ACC112 (cell line): ENCODE data around the gene ZNF425.
"Not testable (repeated sequence)": the region's sequence is repeated elsewhere in the genome, so short reads cannot be mapped to it uniquely, and the experiment has no call there.

Experiments
- H2AFZ ChIP-seq: fragments of 200-600 bp; sonication (generic); one replicate; pipeline ENCODE4 v1.6.0; 2017; ENCODE audit warnings: antibody characterized with exemption, low read length; ENCODE audit not compliant: unreplicated experiment
- H3K27ac ChIP-seq: fragments of 200-600 bp; sonication (generic); 2 replicates; pipeline ENCODE4 v1.5.1; 2014; ENCODE audit warnings: low read depth, mild to moderate bottlenecking, antibody characterized with exemption, low read length, moderate library complexity
- H3K27me3 ChIP-seq: fragments of 200-600 bp; sonication (generic); 2 replicates; pipeline ENCODE4 v1.6.1; 2014; ENCODE audit warnings: mild to moderate bottlenecking, antibody characterized with exemption, low read length, moderate library complexity, mixed read lengths; ENCODE audit not compliant: insufficient read depth
- H3K36me3 ChIP-seq: fragments of 200-600 bp; sonication (generic); 2 replicates; pipeline ENCODE4 v1.6.1; 2016; ENCODE audit warnings: mild to moderate bottlenecking, antibody characterized with exemption, low read length, moderate library complexity, mixed read lengths; ENCODE audit not compliant: insufficient read depth
- H3K4me1 ChIP-seq: fragments of 200-600 bp; sonication (generic); one replicate; pipeline ENCODE4 v1.6.1; 2016; ENCODE audit warnings: low read length, mixed read lengths; ENCODE audit not compliant: insufficient read depth, unreplicated experiment, control insufficient read depth
- H3K4me3 ChIP-seq: fragments of 200-600 bp; sonication (generic); 2 replicates; pipeline ENCODE4 v1.5.1; 2014; ENCODE audit warnings: mild to moderate bottlenecking, low read depth, low read length
- H3K79me2 ChIP-seq: fragments of 200-600 bp; sonication (generic); one replicate; pipeline ENCODE4 v1.6.0; 2016; ENCODE audit warnings: low read length; ENCODE audit not compliant: control insufficient read depth, unreplicated experiment, insufficient read depth

The ZNF425 gene

GRCh38 chr7:149153346-149153745 lies 27.2 kb upstream of the ZNF425 start:
- H3K27me3 ChIP-seq: no peaks in the 10 kb centered on the region
- peaks cover 10% of the 10 kb centered on the region for H3K36me3 ChIP-seq
- H3K4me3 ChIP-seq: no peak overlapping the region
- H3K79me2 ChIP-seq: peaks cover 54% of the 10 kb centered on the region
- no peaks in the 10 kb centered on the region for H3K4me1 ChIP-seq
- no peak overlapping the region for H3K27ac ChIP-seq
- H2AFZ ChIP-seq: no peak overlapping the region

- peaks cover 57% of the 10 kb centered on the region for H3K79me2 ChIP-seq
- no peak overlapping the region for H2AFZ ChIP-seq
- no peaks in the 10 kb centered on the region for H3K4me1 ChIP-seq
- no peaks in the 10 kb centered on the region for H3K27me3 ChIP-seq
- H3K27ac ChIP-seq: no peak overlapping the region
- H3K4me3 ChIP-seq: no peak overlapping the region
- peaks cover 10% of the 10 kb centered on the region for H3K36me3 ChIP-seq
These were observed 24.9 kb upstream of the ZNF425 start for GRCh38 chr7:149150981-149151380.

DNA sequence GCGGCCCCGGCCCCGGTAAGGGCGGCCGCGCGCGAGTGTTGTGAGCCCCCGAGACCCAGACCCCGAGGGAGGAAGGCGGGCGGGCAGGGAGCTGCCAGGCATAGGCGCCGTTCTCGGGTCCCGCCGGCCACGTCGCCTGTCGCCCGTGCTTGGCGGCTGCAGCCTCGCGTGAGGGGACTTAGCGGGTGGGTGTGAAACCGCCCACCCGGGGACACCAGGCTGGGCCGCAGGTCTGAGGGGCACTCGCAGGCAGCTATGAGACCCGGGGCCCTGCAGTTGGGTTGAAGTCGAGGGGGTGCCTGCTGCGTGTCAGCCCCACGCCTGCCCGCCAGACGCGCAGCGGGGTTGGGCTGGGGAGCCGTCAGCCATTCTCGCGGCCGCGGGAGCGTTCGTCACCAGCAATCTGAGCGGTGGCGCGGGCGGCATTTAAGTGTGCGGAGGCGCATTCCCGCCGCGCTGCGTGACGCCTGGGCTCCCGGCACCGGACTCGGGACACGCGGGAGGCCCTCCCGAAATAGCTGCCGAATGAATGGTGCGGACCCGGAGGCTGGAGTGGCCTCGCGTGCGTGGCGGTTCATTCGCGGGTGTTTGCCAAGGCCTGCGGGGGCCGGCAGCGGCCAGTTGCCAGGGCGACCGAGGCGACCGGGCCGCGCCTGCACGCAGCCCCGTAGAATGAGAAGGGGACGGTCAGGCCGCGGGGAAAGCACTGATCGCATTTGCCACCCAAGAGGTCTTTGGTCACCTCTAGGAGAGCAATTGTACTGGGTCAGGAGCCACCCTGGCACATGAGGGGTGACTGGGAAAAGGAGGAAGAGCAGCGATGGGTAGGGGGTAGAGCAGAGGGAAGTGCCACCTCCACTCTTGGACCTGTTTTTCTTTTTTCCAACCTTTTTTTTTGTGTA lies 21.9 kb upstream of the ZNF425 start:
- no peaks in the 10 kb centered on the region for H3K27me3 ChIP-seq
- H3K4me1 ChIP-seq: no peaks in the 10 kb centered on the region
- H3K27ac ChIP-seq: peak overlapping the region; percentile 68
- peak overlapping the region; percentile 99 for H2AFZ ChIP-seq
- peak overlapping the region; percentile 100 for H3K4me3 ChIP-seq
- H3K36me3 ChIP-seq: peaks cover 4% of the 10 kb centered on the region; the same call in 1 of the 2 replicates
- peaks cover 50% of the 10 kb centered on the region for H3K79me2 ChIP-seq

DNA sequence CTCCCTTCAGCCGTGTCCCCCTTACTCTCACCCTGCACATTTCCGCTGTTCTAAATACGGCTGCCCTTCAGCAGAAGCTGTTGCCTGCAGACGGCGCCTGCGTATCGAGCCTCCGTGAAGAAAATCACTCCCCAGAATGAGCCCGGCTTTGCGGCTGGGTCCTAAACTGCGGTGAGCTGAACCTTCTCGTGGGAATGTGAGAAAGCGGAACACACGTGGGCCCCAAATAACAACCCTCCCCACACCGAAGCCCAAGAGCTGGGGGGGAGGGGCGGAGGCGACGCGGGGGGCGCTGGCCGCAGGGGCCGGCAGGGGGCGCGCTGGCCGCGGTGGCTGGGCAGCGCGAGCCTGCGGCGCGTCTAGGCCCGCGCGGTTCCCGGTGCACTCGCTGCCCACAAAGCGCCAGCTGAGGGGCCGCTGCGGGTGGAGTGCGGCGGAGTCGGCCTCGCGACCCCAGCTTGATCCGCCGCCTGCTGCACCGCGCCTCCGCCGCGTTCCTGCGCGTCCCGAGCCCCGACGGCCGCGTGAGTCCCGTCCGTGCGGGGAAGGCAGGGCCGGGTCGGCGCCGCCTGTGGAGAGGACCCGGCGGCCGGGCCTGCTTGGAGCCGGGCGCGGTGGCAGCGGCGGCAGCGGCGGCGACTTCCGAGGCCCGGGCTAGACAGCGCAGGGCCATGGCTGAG lies 21.1 kb upstream of the ZNF425 start, which contains the start of gene ZNF398:
TSS of gene ZNF398 (plus strand) at position 382 of the 680 bp plus-strand sequence. CDS start at position 672, 290 bp downstream.
- peak within 1 kb of the TSS; percentile 68 for H3K27ac ChIP-seq
- peak within 1 kb of the TSS; percentile 100 for H3K4me3 ChIP-seq
- no peaks in the 10 kb centered on the region for H3K4me1 ChIP-seq
- peaks cover 4% of the 10 kb centered on the region; the same call in 1 of the 2 replicates for H3K36me3 ChIP-seq
- peak within 1 kb of the TSS; percentile 99 for H2AFZ ChIP-seq
- H3K27me3 ChIP-seq: no peaks in the 10 kb centered on the region
- peaks cover 43% of the 10 kb centered on the region for H3K79me2 ChIP-seq

DNA sequence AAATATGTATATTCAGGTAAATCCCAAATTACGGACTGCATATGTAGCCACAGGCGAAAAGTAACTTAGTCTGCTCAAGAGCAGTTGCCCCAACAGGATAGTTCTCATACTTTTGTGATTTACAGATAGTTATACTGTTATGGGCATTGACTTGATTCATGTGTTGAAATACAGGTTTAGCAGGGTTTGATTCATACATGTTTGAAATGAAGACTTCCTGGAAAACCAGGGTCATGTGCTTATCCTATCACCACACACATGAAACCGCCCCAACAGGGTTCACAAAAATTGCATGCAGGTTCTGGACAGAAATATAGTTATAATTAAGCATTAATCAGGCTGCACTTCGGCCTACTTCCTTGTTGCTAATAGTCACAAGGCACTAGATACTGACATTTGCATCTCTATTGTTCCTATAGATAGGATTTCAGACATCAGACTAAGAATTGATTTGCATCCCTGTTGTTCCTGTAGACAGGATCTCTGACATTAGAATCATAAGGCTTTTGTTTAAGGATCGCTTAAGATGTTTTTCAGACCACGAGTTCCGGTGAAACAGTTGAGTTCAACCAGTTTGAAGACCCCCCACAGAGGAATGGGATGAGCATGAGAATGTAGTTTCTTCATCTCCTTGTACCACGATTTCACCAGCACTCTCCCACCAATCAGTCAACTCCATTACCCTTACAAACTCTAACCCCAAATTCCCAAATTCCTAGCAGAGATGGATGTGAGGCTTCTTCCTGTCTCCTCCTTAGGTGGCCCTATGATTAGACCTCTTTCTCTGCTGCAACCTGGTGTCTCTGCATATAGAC lies 19.1 kb upstream of the ZNF425 start:
- no peak overlapping the region for H3K4me3 ChIP-seq
- H3K4me1 ChIP-seq: no peaks in the 10 kb centered on the region
- no peaks in the 10 kb centered on the region for H3K27me3 ChIP-seq
- no peak overlapping the region for H3K27ac ChIP-seq
- H3K36me3 ChIP-seq: peaks cover 4% of the 10 kb centered on the region; the same call in 1 of the 2 replicates
- no peak overlapping the region for H2AFZ ChIP-seq
- peaks cover 28% of the 10 kb centered on the region for H3K79me2 ChIP-seq

- not testable (repeated sequence) for H3K4me3 ChIP-seq, H3K36me3 ChIP-seq, H3K4me1 ChIP-seq, H3K27me3 ChIP-seq, H3K27ac ChIP-seq, H2AFZ ChIP-seq
- H3K79me2 ChIP-seq: peaks cover 20% of the 10 kb centered on the region
These were observed 18.4 kb upstream of the ZNF425 start for GRCh38 chr7:149144436-149144922.

GRCh38 chr7:149141893-149142292 lies 15.8 kb upstream of the ZNF425 start:
- Histone ChIP-seq H3K4me1 (no peaks in the 10 kb centered on the region), H3K27ac (no peak overlapping the region), H3K36me3 (no peaks in the 10 kb centered on the region), H3K27me3 (no peaks in the 10 kb centered on the region), H3K4me3 (no peak overlapping the region), H3K79me2 (no peaks in the 10 kb centered on the region), H2AFZ (no peak overlapping the region)

DNA sequence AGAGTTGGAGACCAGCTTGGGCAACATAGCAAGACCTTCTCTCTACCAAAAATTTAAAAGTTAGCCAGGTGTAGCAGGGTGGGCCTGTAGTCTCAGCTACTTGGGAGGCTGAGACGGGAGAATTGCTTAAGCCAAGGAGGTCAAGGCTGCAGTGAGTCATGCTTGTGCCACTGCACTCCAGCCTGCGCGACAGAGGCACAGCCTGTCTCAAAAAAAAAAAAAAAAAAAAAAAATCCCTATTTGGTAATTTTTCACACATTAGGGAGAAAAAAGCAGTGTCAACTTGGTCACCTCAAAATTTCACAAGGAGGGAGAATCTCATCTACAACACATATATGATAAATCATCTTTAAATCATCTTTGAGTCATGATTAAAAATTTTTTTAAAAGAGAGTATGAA lies 14.7 kb upstream of the ZNF425 start:
- Histone ChIP-seq H3K27me3 (no peaks in the 10 kb centered on the region), H3K4me1 (no peaks in the 10 kb centered on the region), H3K36me3 (no peaks in the 10 kb centered on the region), H3K27ac (0 out of 2 replicates have a peak overlapping the region, but pooled peaks have one; percentile 13), H3K79me2 (no peaks in the 10 kb centered on the region), H3K4me3 (no peak overlapping the region), H2AFZ (no peak overlapping the region)

DNA sequence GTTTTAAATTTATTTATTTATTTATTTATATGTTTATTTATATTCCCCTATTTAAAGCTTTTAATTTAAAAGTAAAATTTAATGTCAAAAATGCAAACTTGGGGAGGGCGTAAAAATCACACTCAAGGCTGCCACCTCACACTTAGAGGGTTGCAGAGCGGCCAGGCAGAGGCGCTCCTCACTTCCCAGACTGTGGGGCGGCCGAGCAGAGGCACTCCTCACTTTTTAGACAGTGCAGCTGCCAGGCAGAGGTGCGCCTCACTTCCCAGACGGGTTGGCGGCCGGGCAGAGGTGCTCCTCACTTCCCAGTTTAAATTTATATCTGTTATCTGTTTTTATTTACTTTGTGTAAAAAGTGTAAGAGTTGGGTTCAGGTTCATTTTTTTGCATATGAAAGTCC lies 10.0 kb upstream of the ZNF425 start:
- Histone ChIP-seq H3K36me3 (peaks cover 17% of the 10 kb centered on the region), H3K4me1 (no peaks in the 10 kb centered on the region), H3K79me2 (no peaks in the 10 kb centered on the region), H3K4me3 (no peak overlapping the region), H2AFZ (no peak overlapping the region), H3K27ac (no peak overlapping the region), H3K27me3 (no peaks in the 10 kb centered on the region)

- Histone ChIP-seq H3K4me3 (no peak overlapping the region), H3K27me3 (no peaks in the 10 kb centered on the region), H2AFZ (no peak overlapping the region), H3K79me2 (peaks cover 3% of the 10 kb centered on the region), H3K4me1 (peaks cover 3% of the 10 kb centered on the region), H3K36me3 (peaks cover 27% of the 10 kb centered on the region), H3K27ac (no peak overlapping the region)
These were observed 7.0 kb upstream of the ZNF425 start for GRCh38 chr7:149133028-149133710.
